ENCODE results near the gene EBNA1BP2.

EBNA1BP2 gene

DNA sequence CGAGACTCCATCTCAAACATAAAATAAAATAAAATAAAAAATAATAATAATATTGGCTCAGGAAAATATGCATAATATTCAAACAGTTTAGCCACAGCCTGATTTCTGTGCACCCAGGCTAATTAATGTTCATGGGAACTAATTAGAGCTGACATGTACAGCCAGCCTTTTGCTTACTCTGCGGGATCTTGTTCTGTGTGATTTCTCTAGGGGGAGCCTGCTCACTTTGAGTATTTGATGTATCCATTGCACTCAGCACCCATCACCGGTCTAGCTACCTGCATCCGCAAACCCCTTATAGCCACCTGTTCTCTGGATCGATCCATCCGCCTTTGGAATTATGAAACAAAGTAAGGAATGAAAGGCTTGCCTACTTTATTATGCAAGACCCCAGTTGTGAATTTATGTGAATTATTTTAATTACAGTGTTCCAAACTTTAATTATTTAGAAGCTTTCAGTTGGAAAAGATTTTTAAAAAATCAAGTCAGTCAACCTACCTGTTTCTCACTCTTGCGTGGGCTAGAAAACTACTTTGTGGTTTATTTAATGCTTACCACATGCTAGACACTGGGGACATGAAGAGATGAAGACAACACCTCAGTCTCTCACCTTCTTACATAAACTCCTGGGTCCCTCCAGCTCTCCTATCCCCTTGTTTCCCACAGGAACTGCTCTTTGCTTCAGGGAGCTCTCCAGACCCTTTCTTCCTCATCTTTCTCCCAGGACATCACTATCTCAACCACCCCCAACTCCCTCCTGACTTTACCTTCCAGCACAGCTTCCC, 25.4 kb upstream of the EBNA1BP2 start:
- DNase-seq (ENCODE audit: low spot score): no peak
- H3K4me1 Mint-ChIP-seq (ENCODE audit: low read depth): no peaks in the 10 kb centered on the region
- H3K4me3 Mint-ChIP-seq: no peak overlapping the region
- no peak overlapping the region for H3K27ac Mint-ChIP-seq
- peaks cover 8% of the 10 kb centered on the region for H3K9me3 Mint-ChIP-seq
- no peaks in the 10 kb centered on the region for H3K36me3 Mint-ChIP-seq (ENCODE audit: low read depth)
- H3K27me3 Mint-ChIP-seq (ENCODE audit: low read depth): no peaks in the 10 kb centered on the region

DNA sequence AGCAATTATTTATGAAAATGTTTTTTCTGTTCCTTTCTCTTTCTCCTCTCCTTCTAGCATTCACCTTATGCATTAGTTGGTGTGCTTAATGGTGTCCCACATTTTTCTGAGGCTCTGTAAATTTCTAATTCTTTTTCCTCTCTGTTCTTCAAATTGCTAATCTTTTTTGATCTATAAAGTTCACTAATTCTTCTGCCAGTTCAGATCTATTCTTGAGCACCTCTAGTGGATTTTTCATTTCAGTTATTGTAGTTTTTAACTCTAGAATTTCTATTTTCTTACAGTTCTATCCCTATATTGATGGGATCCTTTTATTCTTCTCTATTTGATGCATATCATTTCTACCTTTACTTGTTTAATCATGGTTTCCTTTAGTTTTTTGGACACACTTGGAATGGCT, 22.4 kb upstream of the EBNA1BP2 start:
- Mint-ChIP-seq H3K36me3 (ENCODE audit: low read depth) (no peaks in the 10 kb centered on the region), H3K27ac (no peak overlapping the region), H3K27me3 (ENCODE audit: low read depth) (peaks cover 8% of the 10 kb centered on the region), H3K4me3 (no peak overlapping the region), H3K9me3 (peaks cover 8% of the 10 kb centered on the region), H3K4me1 (ENCODE audit: low read depth) (no peaks in the 10 kb centered on the region)
- DNase-seq (ENCODE audit: low spot score): no peak

DNA sequence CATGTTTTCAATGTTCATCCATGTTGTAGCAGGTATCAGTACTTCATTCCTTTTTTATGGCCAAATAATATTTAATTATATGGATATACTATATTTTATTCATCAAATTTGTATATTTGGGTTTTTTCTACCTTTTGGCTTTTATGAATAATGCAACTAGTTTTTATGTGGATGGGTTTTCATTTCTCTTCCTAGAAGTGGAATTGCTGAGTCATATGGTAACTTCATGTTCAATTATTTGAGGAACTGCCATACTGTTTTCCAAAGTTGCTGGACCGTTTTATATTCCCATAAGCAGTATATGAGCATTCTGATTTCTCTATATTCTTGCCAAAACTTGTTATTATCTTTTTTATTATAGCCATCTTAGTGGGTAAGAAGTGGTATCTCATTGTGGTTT, 16.0 kb upstream of the EBNA1BP2 start:
- Mint-ChIP-seq H3K27me3 (ENCODE audit: low read depth) (peaks cover 15% of the 10 kb centered on the region), H3K9me3 (no peaks in the 10 kb centered on the region), H3K4me1 (ENCODE audit: low read depth) (no peaks in the 10 kb centered on the region), H3K36me3 (ENCODE audit: low read depth) (no peaks in the 10 kb centered on the region), H3K4me3 (no peak overlapping the region), H3K27ac (no peak overlapping the region)
- no peak for DNase-seq (ENCODE audit: low spot score)

DNA sequence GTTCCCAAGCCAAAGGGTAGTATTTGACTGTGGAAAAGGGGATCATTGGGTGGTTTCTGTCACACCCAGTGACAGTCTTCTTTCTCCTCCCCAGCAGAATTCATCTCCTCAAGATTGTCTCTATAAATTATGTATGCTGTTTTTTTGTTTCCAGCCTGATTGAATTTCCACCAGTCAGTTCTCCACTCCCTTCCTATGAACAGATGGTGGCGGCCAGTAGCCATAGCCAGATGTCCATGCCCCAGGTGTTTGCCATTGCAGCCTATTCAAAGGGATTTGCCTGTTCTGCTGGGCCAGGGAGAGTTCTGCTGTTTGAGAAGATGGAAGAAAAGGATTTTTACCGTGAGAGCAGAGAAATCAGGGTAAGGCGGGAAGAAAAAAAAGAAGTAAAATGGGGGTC, 12.9 kb upstream of the EBNA1BP2 start:
- no peak overlapping the region for H3K27ac Mint-ChIP-seq
- no peak overlapping the region for H3K4me3 Mint-ChIP-seq
- H3K27me3 Mint-ChIP-seq (ENCODE audit: low read depth): peaks cover 9% of the 10 kb centered on the region
- no peaks in the 10 kb centered on the region for H3K36me3 Mint-ChIP-seq (ENCODE audit: low read depth)
- H3K9me3 Mint-ChIP-seq: no peaks in the 10 kb centered on the region
- no peaks in the 10 kb centered on the region for H3K4me1 Mint-ChIP-seq (ENCODE audit: low read depth)
- no peak for DNase-seq (ENCODE audit: low spot score)

DNA sequence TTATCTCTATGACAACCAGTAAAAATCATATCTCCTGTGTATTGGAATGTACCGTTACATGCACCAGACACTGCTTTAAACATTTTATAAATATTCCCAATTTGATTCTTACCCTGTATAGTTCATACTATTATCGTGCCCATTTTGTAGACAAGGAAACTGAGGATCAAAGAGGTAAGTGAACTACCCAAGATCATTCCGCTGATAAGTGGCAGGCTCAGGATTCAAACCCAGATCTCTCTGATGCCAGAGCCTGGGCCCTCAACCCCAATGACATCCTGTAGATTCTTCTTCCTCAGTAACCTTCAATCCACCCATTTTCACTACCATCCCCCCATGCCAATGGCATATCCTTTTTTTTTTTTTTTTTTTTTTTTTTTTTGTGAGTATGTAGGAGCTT, 12.3 kb upstream of the EBNA1BP2 start:
- Mint-ChIP-seq H3K27ac (no peak overlapping the region), H3K27me3 (ENCODE audit: low read depth) (peaks cover 6% of the 10 kb centered on the region), H3K4me1 (ENCODE audit: low read depth) (no peaks in the 10 kb centered on the region), H3K9me3 (no peaks in the 10 kb centered on the region), H3K4me3 (no peak overlapping the region), H3K36me3 (ENCODE audit: low read depth) (no peaks in the 10 kb centered on the region)
- DNase-seq (ENCODE audit: low spot score): no peak

DNA sequence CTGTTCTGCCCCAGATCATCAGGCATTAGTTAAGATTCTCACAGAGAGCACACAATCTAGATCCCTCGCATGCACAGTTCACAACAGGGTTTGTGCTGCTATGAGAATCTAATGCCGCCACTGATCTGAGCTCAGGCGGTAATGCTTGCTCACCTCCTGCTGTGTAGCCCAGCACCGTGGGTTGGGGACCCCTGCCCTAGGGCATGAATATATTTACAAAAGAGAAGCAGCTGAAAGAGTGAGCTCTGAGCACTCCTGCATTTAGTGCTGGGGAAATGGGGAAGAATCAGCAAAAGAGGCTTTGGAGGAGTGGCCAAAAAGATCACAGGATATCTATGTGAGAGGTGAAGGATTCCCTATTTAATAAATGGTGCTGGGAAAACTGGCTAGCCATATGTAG, 5.6 kb upstream of the EBNA1BP2 start:
- Mint-ChIP-seq H3K9me3 (peaks cover 3% of the 10 kb centered on the region), H3K27me3 (ENCODE audit: low read depth) (peaks cover 27% of the 10 kb centered on the region)

DNA sequence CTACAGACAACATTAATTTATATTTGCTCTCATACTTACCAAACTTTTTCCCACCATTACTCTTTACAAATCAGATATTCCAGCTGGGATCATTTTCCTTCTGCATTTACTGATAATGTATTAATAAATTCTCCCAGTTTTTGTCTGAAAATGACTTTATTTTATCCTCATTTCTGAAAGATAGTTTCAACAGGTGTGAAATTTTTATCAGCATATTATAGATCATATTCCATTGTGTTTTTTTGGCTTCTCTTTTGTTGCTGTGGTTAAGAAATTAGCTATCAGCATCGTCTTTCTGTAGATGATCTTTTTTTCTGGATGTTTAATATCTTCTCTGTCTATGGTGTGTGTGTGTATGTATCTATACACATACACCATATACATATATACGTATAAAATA, 2.8 kb upstream of the EBNA1BP2 start:
- H3K36me3 Mint-ChIP-seq (ENCODE audit: low read depth): peaks cover 8% of the 10 kb centered on the region
- H3K4me3 Mint-ChIP-seq: no peak overlapping the region
- peaks cover 27% of the 10 kb centered on the region for H3K27me3 Mint-ChIP-seq (ENCODE audit: low read depth)
- peaks cover 3% of the 10 kb centered on the region for H3K9me3 Mint-ChIP-seq
- no peak for DNase-seq (ENCODE audit: low spot score)
- peaks cover 11% of the 10 kb centered on the region for H3K4me1 Mint-ChIP-seq (ENCODE audit: low read depth)
- H3K27ac Mint-ChIP-seq: no peak overlapping the region

More for the DNA sequence above, 5.6 kb upstream of the EBNA1BP2 start:
- H3K27ac Mint-ChIP-seq: no peak overlapping the region
- no peak overlapping the region for H3K4me3 Mint-ChIP-seq
- no peaks in the 10 kb centered on the region for H3K36me3 Mint-ChIP-seq (ENCODE audit: low read depth)
- DNase-seq (ENCODE audit: low spot score): no peak
- peaks cover under 1% of the 10 kb centered on the region for H3K4me1 Mint-ChIP-seq (ENCODE audit: low read depth)

DNA sequence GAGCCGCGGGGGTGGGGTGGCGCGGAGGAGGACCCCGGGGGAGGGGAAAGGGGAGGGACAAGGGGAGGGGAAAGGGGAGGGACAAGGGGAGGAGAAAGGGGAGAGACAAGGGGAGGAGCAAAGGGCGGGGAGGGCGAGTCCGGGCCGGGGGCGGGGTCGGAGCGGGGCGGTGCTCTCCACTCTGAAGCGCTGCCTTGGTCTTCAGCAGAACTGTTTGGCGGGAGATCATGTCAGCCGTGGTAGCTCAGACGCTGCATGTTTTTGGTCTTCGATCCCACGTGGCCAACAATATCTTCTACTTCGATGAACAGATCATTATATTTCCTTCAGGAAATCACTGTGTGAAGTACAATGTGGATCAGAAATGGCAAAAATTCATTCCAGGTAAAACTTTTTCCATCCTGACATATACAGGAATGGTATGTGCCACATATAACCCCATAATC, 460 bp upstream of the EBNA1BP2 start:
- Mint-ChIP-seq H3K27me3 (ENCODE audit: low read depth) (peaks cover 24% of the 10 kb centered on the region), H3K36me3 (ENCODE audit: low read depth) (peaks cover 20% of the 10 kb centered on the region), H3K4me3 (peak overlapping the region; percentile 97), H3K9me3 (peaks cover 3% of the 10 kb centered on the region), H3K4me1 (ENCODE audit: low read depth) (peaks cover 11% of the 10 kb centered on the region), H3K27ac (peak overlapping the region; percentile 92)
- peak; percentile 67 for DNase-seq (ENCODE audit: low spot score)

DNA sequence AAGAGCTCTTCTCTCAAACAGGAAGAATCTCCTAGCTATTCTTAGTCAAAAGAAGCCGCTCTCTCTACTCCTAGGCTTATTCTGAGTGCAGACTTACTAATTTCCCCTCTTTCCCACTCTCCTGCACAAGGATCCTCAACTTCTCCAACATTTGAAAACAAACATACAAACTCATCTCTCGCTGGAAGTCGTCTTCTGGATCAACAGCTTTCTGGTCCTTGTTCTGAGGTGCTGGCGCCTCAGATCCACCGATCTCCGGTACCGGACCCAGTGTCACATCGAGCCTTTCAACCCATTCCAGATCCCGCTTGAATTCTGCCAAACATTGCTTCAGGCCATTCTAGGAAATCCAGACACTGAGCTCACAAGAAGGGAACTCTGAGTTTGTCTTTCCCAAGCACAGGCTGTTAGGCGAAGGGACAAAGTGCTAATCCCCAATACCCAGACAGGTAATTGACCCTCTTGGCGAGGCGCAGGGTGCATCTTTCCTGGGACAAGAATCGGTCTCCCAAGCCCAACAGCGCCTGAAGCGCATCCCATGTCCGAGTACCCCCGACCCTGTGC, 696 bp downstream of the EBNA1BP2 start:
- H3K4me1 Mint-ChIP-seq (ENCODE audit: low read depth): peaks cover 11% of the 10 kb centered on the region
- H3K27ac Mint-ChIP-seq: peak overlapping the region; percentile 35
- H3K4me3 Mint-ChIP-seq: peak overlapping the region; percentile 97
- H3K9me3 Mint-ChIP-seq: peaks cover 3% of the 10 kb centered on the region
- H3K36me3 Mint-ChIP-seq (ENCODE audit: low read depth): peaks cover 27% of the 10 kb centered on the region
- DNase-seq (ENCODE audit: low spot score): no peak
- H3K27me3 Mint-ChIP-seq (ENCODE audit: low read depth): peaks cover 13% of the 10 kb centered on the region

DNA sequence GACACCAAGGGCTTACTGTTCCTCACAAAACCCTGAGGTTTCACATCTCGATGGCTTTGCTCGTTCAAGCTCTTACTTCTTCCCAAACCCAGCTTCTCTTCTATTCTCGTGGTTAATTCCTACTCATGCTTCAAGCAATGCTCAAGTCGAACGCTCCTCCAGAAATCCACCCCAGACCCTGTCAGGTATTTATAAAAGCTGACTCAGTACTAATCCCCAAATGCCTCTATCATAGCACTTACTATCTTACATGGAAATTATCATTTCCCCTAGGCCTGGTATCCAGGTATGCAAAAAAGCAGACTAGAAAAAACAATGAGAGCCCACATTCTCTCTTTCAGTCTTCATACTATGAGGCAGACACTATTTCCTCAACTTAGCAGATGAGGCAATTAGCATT, 6.3 kb downstream of the EBNA1BP2 start:
- no peak overlapping the region for H3K4me3 Mint-ChIP-seq
- peaks cover 46% of the 10 kb centered on the region for H3K36me3 Mint-ChIP-seq (ENCODE audit: low read depth)
- no peaks in the 10 kb centered on the region for H3K27me3 Mint-ChIP-seq (ENCODE audit: low read depth)
- H3K9me3 Mint-ChIP-seq: no peaks in the 10 kb centered on the region
- no peak overlapping the region for H3K27ac Mint-ChIP-seq
- no peak for DNase-seq (ENCODE audit: low spot score)
- peaks cover 2% of the 10 kb centered on the region for H3K4me1 Mint-ChIP-seq (ENCODE audit: low read depth)

DNA sequence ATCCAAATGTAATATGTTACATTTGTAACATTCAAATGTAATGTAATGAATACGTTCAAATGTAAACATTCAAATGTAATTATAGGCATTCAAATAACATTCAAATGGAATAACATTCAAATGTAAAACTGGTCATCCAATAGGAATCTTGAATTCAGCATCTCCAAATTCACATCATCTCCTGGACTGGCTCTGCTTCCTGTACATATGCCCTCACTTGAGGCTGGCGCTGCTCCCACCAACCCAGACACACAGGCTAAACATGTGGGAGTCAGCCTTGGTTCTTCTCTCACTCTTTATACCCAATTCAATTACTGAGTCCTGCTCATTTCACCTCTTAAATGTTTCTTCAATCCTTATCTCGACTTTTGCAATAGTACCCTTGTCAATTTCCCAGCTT, 6.9 kb downstream of the EBNA1BP2 start:
- Mint-ChIP-seq H3K4me3 (no peak overlapping the region), H3K27me3 (ENCODE audit: low read depth) (no peaks in the 10 kb centered on the region), H3K36me3 (ENCODE audit: low read depth) (peaks cover 43% of the 10 kb centered on the region), H3K27ac (no peak overlapping the region), H3K4me1 (ENCODE audit: low read depth) (no peaks in the 10 kb centered on the region), H3K9me3 (no peaks in the 10 kb centered on the region)
- no peak for DNase-seq (ENCODE audit: low spot score)

DNA sequence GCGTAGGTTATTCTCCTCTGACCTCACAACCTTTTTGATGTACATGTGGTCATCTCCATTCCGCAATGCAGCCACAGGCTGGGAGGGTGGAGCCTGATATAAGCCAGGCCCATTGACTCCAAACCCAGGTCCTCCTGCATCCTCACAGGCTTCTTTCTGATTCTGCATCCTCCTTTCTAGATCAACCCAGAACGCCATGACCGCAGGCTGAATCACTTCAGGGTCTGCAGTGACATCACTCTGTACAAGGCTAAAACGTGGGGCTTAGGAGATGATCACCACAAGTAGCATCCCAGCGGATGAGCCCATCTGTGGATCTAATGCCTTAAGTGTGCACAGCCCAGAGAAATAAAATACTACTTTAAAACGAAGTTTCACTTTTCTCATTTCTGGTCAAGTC, 16.1 kb downstream of the EBNA1BP2 start:
- Mint-ChIP-seq H3K27ac (no peak overlapping the region), H3K4me1 (ENCODE audit: low read depth) (peaks cover 4% of the 10 kb centered on the region)
- DNase-seq (ENCODE audit: low spot score): no peak

DNA sequence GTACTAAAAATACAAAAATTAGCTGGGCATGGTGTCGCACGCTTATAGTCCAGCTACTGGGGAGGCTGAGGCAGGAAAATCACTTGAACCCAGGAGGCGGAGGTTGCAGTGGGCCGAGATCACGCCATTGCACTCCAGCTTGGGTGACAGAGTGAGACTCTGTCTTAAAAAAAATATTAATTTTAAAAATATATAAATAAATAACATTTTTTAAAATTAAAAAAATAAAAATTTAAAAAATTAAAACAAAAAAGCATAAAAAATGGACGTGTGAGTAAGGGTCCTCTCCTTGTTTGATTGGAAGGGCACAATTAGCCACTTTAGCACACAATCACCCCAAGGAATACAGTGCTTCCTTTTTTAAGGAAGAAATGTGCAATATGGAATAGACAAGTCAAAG, 18.6 kb downstream of the EBNA1BP2 start:
- Mint-ChIP-seq H3K4me1 (ENCODE audit: low read depth) (peaks cover 4% of the 10 kb centered on the region), H3K27me3 (ENCODE audit: low read depth) (peaks cover 16% of the 10 kb centered on the region), H3K9me3 (no peaks in the 10 kb centered on the region), H3K4me3 (no peak overlapping the region), H3K27ac (no peak overlapping the region), H3K36me3 (ENCODE audit: low read depth) (no peaks in the 10 kb centered on the region)
- no peak for DNase-seq (ENCODE audit: low spot score)

More for the DNA sequence above, 16.1 kb downstream of the EBNA1BP2 start:
- Mint-ChIP-seq H3K4me3 (no peak overlapping the region), H3K9me3 (no peaks in the 10 kb centered on the region), H3K36me3 (ENCODE audit: low read depth) (no peaks in the 10 kb centered on the region), H3K27me3 (ENCODE audit: low read depth) (no peaks in the 10 kb centered on the region)

DNA sequence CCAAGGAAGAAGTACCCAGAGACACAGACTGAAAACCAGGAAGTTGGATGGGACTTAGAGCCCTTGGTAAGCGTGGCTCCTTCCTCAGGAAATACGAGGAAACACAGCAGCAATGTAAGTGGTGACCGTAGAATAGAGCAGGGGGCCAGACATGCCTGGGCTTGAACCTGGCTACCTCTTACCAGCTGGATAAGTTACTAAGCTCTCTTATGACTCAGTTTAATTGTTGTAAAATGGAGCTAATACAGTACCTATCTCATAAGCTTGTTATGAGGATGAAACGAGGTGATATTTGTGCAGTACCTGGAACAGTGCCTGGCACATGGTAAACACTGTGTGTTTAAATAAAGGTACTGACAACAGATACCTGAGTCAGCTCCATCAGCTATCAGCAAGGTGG, 19.2 kb downstream of the EBNA1BP2 start:
- Mint-ChIP-seq H3K27me3 (ENCODE audit: low read depth) (peaks cover 19% of the 10 kb centered on the region), H3K4me3 (no peak overlapping the region), H3K36me3 (ENCODE audit: low read depth) (no peaks in the 10 kb centered on the region), H3K27ac (no peak overlapping the region), H3K4me1 (ENCODE audit: low read depth) (peaks cover 4% of the 10 kb centered on the region), H3K9me3 (no peaks in the 10 kb centered on the region)
- DNase-seq (ENCODE audit: low spot score): no peak

DNA sequence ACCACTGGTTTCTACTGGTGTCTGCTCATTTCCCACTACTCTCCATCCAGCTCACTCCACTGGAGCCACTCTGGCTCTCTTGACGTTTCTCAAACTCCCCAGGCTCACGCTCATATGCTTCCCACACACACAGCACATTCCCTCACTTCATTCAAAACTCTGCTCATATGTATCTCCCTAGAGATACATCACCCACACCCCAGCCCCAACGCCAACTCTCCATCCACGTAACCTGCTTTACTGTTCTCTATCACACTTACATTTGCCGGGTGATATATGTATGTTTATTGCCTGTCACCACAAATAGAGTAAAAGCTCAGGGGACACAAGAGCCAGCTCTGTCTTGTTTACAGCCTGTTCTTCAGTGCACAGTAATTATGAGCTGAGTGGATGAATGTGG, 22.2 kb downstream of the EBNA1BP2 start:
- Mint-ChIP-seq H3K27ac (no peak overlapping the region), H3K4me3 (no peak overlapping the region), H3K36me3 (ENCODE audit: low read depth) (no peaks in the 10 kb centered on the region), H3K4me1 (ENCODE audit: low read depth) (no peaks in the 10 kb centered on the region), H3K27me3 (ENCODE audit: low read depth) (peaks cover 39% of the 10 kb centered on the region), H3K9me3 (no peaks in the 10 kb centered on the region)
- no peak for DNase-seq (ENCODE audit: low spot score)

All from T-helper 2 cell treated with Interferon-gamma antibody and Interleukin-4, amounts not matched to agents 5 μg/mL and 100 μg/mL, for 36 hours (primary cell).